CD4-positive, alpha-beta T cell treated with Interleukin-21 for 1 hour (primary cell): ENCODE measurements around the gene MYCBP.
"Not testable (repeated sequence)": the region's sequence is repeated elsewhere in the genome, so short reads cannot be mapped to it uniquely, and the experiment has no call there.

Experiments
- DNase-seq: peaks from one replicate; pipeline ENCODE4 v3.0.0-alpha.2; 2020

Gene MYCBP

DNA sequence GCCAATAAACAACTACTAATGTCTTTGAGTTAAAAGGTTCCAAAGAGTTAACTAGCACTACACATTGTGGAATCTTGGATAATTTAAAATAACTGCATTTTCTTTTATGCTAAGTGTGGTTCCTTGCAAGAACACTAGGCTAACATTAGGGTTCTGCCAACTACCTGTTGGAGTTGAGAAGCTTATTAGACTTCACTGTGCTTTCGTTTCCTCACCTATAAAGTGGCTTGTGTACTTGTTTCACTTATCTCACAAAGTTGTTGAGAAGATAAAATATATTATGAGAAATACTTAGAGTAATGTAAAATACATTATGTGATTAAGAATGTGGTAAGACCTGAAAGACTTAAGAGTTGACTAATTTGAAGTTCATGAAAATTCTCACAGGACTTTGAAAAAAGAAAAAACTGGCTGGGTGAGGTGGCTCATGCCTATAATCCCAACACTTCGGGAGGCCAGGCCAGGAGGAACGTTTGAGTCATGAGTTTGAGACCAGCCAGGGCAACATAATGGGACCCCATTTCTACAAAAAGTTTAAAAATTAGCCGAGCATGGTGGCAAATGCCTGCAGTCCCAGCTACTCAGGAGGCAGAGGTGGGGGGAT lies 7.9 kb downstream of the MYCBP start:
- DNase-seq, result no peak

DNA sequence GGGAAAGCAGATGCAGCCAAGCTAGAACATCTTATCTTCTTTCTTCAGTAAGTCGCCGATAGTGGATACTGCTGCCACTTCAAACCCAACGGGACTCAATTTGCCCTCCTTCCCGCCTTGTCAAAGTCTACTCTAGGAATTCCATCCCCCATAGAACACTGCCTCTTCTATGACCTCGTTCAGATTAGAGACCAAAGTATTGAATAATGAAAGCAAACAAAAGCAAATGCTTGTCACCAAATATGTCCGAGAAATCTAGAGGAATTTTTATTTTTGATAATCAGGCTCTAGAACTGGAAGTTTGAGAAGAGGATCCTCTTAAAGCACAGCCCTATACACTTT lies 12.7 kb downstream of the MYCBP start:
- DNase-seq, result no peak

DNA sequence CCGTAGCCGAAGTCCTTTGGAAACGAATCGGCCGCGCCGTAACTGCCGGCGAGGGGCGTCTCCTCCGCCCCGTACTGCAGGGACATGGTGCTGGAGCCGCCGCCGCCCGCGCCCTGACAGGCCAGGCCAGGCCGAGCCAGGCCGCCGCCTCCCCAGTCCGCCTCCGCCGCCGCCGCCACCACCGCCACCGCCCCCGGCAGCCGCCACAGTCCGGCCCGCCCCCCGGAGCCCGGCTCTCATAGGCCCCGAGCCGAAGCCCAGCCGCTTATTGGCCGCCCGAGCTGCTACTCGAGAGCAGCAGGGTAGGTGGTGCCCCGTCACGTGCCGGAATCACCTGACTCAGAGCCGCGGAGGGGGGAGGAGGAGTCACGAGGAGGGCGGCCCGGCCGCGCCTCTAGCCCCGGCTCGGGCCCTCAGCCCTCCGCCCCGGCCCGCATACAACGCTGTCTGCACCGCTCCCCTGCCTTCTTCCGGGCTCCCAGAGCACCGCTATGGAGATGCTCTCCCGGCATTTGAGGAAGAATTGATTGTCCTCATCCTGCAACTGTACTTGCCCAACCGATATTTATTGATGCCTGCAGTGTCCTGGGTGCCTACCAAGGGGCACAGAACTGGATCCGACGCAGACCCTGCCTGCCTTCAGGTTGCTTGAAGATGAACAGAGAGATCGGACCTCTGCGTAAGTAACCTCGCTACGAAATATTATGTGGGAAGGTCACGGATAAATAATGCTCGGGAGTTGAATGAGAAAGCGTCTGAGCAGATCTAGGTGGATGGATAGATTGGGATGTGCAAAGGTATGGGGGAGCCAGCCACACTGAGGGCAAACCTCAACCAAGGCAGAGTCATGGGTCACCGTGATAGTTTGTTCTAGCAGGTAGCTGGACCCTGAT lies 13.3 kb downstream of the MYCBP start, which contains the start of gene RRAGC:
RRAGC (minus strand) TSS at position 212 of the 893 bp plus-strand sequence; CDS start at position 86, 126 bp downstream.
- DNase-seq, result peak; percentile 98

DNA sequence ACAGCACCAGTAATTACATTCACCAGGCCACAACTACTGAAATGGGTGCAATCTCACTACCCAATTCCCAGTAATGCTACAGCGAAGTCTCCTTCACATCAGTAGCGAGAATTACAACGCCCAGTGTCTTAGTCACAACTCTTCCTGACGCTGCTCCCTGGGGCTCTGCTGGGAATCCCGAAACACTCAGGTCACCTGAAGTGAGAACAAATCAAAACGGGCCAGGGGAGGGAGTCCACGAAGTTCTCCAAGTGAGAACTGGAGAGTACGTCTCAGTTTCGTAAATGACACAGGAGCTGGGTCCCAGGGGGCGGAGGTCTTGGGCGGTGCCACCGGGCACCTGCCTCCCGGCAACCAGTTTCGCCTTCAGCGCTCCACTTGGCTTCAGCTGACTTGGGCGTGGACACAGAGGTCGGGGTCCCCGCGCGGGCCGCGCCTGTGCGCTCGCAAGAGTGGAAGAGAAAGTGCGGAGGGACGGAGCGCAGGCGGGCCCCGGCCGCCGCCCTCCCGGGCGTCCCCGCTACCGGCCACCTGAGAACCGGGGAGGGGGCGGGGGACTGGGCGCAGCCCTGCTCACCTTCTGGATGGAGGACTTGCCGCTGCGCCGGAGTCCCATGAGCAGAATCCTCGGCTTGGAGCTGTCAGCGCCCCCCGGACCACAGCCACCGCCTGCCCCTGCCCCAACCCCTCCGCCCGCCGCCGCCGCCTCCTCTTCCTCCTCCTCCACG lies 14.2 kb downstream of the MYCBP start:
- DNase-seq, result peak; percentile 39

DNA sequence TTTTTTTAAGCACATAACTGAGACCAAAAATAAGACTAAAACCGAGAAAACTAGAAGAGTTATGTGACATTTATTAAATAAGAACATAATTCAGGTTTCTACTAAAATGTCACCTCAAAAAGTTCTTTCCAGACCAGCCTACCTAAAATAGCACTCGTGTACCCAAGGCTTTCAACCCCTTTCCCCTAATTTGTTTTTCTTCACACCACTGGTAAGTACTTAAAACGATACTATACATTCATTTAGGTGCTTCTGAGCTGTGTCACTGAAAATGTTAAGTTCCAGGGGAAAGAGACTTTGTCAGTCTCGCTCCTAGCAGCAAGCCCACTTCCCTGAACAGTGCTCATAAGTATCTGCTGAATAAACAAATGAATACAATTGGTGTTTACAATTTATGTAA lies 20.4 kb downstream of the MYCBP start:
- DNase-seq, result no peak

DNA sequence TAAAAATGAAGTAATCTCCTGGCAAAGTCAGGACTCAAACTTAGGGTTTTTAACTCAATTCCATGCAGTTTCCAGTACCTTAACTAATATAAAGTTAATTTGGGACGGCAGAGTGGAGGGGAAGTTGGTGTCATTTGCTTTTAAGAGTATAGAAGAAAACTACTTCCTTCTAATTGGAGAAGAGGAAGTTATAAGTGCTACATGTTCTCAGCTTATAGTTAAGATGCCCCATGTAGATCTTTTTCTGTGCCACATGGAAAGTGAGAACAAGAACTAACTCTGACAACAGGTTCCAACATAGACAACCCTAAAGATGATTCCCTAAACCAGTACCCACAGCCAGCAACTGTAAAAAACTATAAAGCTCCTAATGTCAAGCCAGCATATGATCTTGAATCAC lies 25.1 kb downstream of the MYCBP start:
- DNase-seq, result no peak

DNA sequence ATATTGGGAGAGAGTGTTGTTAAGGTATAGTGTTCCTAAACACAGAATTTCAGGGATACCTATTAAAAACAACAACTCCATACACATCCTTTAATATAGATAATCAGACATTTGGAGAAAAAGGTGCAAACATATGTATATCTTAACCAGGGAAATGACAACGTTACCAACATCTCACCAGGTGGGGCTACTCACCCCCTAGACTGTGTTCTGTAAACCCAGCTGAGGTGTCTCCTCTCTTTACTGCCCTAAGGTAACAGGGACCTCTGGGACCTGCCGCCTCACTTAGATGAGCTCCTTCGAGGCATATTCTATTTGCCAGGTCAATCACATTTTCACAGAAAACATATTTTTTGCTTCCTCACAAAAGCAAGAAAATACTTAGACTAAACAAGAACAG lies 26.9 kb downstream of the MYCBP start:
- DNase-seq, result no peak

DNA sequence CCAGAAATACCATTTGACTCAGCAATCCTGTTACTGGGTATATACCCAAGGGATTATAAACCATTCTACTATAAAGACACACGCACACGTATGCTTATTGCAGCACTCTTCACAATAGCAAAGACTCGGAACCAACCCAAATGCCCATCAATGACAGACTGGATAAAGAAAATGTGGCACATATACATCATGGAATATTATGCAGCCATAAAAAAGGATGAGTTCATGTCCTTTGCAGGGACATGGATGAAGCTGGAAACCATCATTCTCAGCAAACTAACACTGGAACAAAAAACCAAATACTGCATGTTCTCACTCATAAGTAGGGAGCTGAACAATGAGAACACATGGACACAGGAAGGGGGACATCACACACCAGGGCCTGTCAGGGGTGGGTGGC lies 28.1 kb downstream of the MYCBP start:
- DNase-seq, result not testable (repeated sequence)

DNA sequence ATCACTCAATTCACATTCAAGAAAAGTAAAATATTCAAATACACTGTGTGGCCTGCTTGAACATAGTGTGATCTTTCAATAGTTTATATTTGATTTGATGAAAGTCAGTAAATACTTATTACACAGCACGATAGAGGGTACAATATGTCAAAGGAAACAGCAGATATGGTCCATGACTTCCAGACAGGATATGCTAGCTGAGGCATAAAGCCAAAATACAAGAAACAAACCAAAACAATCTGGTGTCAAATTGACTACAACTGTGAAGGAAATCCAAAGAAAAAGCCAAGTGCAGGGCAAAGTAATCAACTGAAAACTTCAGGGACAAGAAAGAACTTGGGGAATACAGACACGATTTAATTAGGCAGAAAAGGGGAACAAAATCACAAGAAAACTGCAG lies 32.9 kb downstream of the MYCBP start:
- no peak for DNase-seq

DNA sequence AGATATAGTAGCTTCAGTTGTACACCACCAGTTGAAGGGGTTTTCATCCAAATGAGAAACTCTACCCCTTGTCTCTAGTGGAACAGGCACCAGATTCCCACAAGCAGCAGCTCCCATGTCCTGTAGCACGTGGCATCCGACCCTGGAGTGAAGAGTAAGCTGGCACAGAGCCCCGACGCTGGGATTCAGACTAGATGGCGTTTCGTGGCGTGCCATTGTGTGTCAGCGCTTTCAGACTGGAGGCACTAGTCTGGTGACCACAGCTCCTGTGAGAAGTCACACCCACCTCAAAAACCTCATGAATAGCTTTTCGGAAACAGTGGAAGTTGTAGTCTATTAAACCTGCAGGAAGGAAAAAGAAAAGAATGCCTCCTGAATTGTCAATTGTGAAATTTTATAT lies 33.8 kb downstream of the MYCBP start:
- no peak for DNase-seq

DNA sequence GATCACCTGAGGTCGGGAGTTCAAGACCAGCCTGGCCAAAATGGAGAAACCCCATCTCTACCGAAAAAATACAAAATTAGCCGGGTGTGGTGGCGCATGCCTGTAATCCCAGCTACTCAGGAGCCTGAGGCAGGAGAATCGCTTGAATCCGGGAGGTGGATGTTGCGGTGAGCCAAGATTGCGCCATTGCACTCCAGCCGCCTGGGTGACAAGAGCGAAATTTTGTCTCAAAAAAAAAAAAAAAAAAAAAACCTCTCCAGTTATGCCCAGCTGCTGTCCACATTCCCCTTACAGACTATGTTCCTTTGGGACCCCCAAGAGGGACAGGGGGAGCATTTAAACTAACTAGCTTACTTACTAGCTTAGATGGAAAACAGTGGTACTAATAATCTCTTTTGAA lies 36.8 kb downstream of the MYCBP start:
- not testable (repeated sequence) for DNase-seq

DNA sequence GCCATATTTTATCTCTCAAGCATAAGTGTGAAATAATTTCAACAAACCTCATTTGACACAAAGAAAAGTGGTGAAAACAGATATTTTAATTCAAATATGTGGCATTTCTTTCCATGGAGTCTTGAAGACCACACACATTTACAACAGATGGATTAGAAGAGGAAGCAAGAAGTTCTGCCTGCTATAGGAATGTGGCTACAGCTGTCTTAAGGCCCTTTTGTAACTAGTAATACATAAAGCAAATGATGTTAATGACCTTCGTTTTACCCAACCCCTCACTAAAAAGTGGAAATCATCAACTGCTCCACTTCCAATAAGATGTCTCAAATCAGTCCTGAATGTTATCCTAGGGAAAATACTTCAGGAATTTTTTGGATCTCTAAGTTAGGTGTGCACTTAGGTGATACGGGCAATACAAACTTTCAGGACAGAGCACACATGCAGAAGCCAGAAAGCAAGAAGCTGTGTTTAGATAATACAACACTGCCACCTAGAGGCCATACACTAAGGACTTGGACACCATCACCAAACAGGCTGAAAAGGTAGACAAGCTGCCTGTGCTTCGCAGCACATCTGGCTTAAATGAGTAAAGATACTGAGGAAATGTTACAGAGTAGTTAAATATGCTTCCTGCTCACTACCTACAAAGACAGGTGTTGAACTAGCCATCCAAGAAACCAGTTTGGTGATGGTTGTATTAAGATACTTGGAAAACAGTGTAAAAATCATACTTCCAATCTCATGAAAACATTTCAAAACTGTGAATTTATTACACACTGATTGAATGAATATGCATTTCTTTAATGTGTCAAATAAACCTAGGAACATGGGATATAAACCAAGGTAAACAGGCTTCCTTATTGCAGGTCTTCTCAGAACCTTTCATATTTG lies 38.0 kb downstream of the MYCBP start:
- DNase-seq, result peak; percentile 76

DNA sequence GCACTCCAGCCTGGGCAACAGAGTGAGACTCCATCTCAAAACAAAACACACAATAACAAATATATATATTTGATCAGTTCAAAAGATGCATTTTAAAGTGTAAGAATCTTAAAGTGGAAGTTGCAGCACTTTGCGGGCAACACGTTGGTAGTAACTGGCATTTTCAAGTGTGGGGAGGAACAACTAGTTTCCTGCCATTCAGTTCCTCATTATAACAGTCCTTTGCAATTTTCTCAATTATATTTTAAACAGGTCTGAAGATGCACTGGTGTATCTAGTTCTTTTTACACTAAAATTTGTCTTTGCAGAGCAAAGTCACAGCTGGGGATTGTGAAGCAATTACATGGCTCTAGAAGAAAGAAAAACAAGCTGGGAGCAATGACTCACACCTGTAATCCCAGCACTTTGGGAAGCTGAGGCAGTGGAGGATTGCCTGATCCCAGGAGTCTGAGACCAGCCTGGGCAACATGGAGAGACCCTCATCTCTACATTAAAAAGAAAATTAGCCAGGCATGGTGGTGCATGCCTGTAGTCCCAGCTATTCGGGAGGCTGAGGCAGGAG lies 38.8 kb downstream of the MYCBP start:
- DNase-seq, result no peak

DNA sequence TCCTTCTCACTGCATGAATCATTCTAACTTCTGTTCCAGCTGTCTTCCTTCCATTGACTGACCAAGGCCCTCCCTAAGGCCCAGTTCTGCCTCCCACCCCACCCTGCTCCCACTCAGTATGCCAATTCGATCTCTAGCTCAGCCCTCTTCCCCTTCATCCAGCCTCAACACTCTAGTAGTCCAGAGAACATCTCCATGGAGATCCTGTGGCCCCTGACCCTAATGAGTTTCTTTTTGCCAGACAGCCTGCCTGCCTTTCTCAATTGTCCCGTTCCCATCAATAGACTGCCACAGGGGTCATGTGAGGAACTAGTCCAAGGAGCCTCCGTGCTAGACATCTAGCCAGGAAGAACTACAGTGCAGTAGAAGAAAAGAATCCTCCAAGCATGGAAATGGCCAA lies 40.0 kb downstream of the MYCBP start:
- no peak for DNase-seq

DNA sequence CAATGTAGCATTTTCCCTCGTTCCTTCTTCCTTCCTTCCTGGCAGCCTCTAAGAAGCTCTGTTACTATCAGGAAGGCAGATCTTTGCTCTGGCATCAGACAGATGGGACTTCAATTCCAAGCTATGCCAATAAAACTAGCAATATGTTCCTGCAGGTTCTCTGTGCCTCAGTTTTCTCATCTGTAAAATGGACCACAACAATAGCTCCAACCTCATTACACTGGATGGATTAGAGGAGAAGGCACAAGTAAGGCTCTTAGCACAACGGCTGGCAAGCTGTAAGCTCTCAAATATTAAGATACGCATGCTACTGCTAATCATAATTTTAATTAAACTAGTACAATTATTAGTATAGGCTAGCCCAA lies 40.8 kb downstream of the MYCBP start:
- no peak for DNase-seq

DNA sequence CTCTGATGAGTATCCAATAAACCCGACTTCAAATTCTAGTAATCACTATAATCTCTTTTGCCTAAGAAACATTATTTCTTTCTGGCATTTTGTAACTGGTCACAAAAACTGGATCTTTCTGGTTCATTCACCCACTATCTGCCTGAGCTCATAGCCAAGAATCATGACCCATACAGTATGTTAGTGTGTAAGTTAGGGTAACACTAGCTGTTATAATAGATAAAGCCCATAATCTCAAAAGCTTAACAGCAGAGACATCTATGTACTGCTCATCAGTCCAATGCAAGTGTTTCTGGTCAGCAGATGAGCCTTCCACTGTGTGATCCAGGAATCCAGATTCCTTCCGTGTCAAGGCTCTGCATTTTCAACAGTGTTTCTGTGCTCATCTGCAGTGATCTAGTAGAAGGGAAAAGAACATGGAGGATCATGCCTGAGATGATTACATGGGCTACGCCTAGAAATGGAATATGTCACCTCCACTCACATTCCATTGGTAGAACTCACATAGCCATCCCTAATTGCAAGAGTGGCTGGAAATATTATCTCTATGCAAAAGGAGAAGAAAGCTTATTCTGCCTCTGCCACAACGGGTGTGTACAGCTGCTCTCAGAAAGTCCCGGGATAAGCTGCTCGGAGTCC lies 41.3 kb downstream of the MYCBP start:
- DNase-seq, result no peak

DNA sequence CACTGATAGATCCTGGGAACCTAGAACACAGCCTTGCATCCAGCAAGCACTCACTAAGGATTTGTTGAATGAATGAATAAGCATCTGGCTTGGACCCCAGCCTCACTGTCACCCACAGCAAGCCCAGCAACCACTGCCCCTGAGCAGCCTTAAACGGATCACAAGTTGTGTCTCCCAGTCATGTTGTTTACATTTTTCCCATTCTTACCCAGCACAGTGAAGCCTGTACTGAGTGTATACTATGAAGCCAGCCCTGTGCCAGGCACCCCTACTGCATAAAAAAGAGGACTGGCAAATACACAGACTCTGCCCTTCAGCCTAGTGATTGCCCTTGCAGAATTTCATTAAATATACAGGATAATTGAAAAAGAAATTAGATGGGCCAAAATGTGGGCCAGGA lies 43.8 kb downstream of the MYCBP start:
- DNase-seq, result no peak

DNA sequence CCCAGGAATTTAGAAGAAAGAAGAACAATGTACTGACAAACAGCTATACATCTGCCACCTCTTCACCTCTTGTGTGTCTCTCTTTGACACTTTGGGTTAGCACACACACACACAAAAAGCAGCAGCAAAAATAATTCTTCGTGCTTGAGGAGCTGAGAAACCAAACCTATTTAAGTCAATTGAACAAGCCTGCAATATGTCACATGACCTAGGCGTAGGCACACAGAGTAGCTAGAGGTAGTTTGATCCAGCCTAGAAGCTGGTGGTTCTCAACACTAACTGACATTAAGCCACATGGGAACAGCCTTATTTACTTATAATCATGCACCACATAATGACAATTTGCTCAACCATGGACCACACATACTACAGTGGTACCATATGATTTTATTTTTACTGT lies 45.8 kb downstream of the MYCBP start:
- no peak for DNase-seq

DNA sequence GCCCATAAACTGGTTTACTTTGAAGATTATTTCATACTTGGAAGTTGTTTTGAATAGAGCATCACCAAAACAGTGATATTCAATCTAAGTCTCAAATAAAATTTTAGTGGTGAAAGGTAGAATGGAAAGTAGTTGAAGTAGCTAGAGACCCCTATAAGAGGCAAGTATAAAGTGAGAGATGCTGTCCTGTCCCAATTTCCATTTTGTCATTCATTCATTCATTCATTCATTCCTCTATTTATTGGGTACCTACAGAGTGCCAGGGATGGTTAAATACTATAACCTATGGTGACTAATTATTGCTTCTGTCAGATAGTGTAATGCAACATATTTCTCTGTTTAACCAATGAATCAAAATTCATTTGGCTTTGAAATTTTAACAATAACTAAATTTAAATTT lies 46.3 kb downstream of the MYCBP start:
- no peak for DNase-seq

DNA sequence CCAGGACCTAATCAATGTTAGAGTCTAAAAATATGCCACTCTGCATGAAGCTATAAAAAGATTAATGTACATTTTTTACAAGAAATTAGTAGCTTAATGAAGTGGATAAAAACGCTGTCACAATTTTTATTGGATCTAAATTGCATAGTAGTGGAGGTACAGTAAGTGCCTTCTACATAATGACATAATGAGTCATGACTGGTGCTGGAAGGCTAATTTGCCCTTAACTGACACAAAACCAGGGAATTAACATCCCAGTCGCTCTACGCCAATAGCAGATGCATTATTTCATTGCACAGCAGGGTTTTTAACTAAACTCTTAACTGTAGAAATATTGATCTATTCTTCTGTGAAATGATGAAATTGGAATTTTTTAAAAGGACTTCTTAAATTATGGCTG lies 46.9 kb downstream of the MYCBP start:
- DNase-seq, result no peak

DNA sequence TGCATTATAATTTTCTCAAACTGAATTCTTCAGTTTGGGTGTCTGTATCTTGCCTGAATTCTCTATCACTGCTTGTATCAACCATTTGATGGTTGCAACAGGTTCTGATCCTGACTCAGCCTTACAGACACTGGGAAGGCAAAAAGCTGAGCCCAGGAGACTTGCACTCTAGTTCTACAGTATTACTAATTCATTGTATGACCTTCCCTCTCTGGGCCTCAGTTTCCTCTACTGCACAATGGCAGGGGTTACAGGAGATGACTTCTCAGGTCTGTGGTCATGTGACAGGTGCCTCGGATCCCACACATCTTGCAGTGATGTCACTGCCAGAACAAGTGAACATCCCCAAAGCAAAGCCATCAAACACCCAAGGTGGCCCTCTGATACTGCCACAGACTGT lies 52.3 kb downstream of the MYCBP start:
- no peak for DNase-seq

DNA sequence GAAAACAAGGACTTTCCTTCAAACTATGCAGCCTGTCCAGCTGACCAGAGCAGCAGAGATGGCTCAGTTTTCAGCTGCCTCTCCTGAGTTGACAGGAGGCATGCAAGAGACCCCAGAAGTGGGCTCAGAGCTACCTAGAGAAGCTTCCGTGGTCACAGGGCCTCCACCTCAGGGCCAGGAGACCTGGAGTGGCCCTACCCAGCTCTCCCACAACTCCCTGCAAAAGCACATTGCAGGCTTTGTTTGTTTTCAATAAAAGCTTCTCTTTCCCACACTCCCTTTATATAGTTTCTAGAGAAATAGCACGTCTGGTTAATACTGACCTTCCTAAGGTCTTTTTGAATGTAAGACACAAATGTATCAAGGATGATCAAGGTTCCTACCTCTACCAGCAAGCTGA lies 53.6 kb downstream of the MYCBP start:
- DNase-seq, result no peak
